ENCODE measurements around the gene FBXL15. TPM values are rescaled to one million over a fixed set of nuclear protein-coding genes. Genes with fewer than 3 reads are reported as not detected.

FBXL15 gene
- total RNA-seq, 1 donor from 2014 or later: 16.5 TPM

DNA sequence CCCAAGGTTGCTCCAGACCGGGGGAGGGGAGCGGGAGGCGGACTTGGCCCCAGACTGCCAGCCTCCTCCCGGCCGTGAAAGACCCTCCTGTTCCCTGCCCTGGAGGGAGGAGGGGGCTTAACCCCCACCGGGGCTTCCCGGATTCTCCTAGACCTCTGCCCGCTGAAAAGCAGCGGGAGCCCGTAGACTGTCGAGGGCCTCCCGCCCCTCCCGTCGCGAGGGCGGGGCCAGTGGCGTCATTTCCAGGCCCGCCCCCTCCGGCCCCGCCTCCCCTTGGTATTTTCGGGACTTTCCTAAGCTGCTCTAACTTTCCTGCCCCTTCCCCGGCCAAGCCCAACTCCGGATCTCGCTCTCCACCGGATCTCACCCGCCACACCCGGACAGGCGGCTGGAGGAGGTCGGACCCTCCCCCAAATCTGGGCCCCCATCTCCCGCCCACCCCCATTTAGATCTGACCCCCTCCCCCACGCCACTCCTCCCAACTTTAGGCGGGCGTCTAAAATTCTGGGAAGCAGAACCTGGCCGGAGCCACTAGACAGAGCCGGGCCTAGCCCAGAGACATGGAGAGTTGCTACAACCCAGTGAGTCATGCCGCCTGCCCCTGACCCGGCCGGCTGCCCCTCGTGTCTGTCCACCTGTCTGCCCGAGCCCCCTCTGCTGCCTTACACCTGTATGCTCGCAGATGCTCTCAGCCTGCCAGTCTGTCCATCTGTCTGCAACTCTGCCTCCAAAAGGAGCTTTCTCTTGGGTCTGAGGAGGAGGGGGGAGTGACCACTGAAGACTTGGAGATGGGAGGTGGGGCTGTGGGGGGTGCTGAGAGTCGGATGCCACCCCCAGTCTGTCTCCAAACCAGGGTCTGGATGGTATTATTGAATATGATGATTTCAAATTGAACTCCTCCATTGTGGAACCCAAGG lies 25.0 kb upstream of the FBXL15 start, which contains the start of gene NFKB2:
TSS of gene NFKB2 (plus strand) at position 306 of the 917 bp plus-strand sequence. CDS start at position 561, 255 bp downstream.
- Histone ChIP-seq H3K4me3 (peak within 1 kb of the TSS; percentile 65 to 85), H3K9me3 (no peaks in the 10 kb centered on the region), H3K27ac (peak within 1 kb of the TSS; percentile 89 to 97), H3K4me1 (peaks cover 14 to 30% of the 10 kb centered on the region in 2 donors), H3K36me3 (peaks cover 5 to 12% of the 10 kb centered on the region in 2 donors), H3K27me3 (no peaks in the 10 kb centered on the region)
- intact Hi-C loops (cut with DNase I): loop anchor here (1.0 to 2.0 kb wide), 4 partner anchors 83 to 243 kb away; partner anchors contain the start of genes GBF1, NOLC1 and SUFU
- peak; percentile 66 to 96 for DNase-seq (ENCODE audit: low spot score in 2 of 2)
- TF ChIP-seq, protein P1, sequence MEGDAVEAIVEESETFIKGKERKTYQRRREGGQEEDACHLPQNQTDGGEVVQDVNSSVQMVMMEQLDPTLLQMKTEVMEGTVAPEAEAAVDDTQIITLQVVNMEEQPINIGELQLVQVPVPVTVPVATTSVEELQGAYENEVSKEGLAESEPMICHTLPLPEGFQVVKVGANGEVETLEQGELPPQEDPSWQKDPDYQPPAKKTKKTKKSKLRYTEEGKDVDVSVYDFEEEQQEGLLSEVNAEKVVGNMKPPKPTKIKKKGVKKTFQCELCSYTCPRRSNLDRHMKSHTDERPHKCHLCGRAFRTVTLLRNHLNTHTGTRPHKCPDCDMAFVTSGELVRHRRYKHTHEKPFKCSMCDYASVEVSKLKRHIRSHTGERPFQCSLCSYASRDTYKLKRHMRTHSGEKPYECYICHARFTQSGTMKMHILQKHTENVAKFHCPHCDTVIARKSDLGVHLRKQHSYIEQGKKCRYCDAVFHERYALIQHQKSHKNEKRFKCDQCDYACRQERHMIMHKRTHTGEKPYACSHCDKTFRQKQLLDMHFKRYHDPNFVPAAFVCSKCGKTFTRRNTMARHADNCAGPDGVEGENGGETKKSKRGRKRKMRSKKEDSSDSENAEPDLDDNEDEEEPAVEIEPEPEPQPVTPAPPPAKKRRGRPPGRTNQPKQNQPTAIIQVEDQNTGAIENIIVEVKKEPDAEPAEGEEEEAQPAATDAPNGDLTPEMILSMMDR (IDR thresholded peaks at IDR 0.05): no peak

DNA sequence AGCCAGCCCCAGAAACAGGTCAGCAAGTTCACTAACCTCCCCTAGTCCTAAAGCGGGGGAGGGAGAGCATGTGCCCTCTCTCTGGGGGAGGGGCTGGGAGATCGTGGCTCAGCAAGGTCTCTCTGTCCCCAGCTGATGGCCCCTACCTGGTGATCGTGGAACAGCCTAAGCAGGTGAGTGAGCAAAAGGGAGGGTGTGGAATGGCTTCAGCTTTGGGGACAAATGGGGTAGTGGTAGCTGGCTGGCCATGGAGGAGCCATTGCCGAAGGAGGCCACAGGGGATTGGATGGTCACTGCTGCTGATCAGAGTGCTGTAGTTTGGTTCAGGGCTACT lies 24.4 kb upstream of the FBXL15 start:
- peaks cover 14 to 30% of the 10 kb centered on the region in 2 donors for H3K4me1 ChIP-seq
- no peak for DNase-seq (ENCODE audit: low spot score in 2 of 2)
- intact Hi-C loops (cut with DNase I): no loop called here
- no peaks in the 10 kb centered on the region for H3K27me3 ChIP-seq
- H3K4me3 ChIP-seq: peak overlapping the region; percentile 65 to 85
- H3K27ac ChIP-seq: peak overlapping the region; percentile 89 to 97
- no peaks in the 10 kb centered on the region for H3K9me3 ChIP-seq
- TF ChIP-seq, protein P1 (IDR thresholded peaks at IDR 0.05): no peak
- H3K36me3 ChIP-seq: peaks cover 12 to 17% of the 10 kb centered on the region in 2 donors

DNA sequence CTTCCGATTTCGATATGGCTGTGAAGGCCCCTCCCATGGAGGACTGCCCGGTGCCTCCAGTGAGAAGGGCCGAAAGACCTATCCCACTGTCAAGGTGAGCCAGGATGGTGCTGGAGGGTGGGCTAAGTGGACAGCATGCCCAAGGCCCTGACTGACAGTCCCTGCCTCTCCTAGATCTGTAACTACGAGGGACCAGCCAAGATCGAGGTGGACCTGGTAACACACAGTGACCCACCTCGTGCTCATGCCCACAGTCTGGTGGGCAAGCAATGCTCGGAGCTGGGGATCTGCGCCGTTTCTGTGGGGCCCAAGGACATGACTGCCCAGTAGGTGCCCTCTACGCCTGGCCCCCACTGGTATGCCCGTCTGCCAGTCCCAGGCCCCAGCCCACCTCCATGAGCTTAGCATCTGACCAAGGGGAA lies 23.9 kb upstream of the FBXL15 start:
- Histone ChIP-seq H3K27me3 (no peaks in the 10 kb centered on the region), H3K27ac (peak overlapping the region; percentile 89 to 97), H3K9me3 (no peaks in the 10 kb centered on the region), H3K4me3 (peak overlapping the region; percentile 65 to 85), H3K36me3 (peaks cover 15 to 22% of the 10 kb centered on the region in 2 donors), H3K4me1 (peaks cover 14 to 30% of the 10 kb centered on the region in 2 donors)
- intact Hi-C loops (cut with DNase I): no loop called here
- TF ChIP-seq, protein P1 (IDR thresholded peaks at IDR 0.05): no peak
- no peak for DNase-seq (ENCODE audit: low spot score in 2 of 2)

DNA sequence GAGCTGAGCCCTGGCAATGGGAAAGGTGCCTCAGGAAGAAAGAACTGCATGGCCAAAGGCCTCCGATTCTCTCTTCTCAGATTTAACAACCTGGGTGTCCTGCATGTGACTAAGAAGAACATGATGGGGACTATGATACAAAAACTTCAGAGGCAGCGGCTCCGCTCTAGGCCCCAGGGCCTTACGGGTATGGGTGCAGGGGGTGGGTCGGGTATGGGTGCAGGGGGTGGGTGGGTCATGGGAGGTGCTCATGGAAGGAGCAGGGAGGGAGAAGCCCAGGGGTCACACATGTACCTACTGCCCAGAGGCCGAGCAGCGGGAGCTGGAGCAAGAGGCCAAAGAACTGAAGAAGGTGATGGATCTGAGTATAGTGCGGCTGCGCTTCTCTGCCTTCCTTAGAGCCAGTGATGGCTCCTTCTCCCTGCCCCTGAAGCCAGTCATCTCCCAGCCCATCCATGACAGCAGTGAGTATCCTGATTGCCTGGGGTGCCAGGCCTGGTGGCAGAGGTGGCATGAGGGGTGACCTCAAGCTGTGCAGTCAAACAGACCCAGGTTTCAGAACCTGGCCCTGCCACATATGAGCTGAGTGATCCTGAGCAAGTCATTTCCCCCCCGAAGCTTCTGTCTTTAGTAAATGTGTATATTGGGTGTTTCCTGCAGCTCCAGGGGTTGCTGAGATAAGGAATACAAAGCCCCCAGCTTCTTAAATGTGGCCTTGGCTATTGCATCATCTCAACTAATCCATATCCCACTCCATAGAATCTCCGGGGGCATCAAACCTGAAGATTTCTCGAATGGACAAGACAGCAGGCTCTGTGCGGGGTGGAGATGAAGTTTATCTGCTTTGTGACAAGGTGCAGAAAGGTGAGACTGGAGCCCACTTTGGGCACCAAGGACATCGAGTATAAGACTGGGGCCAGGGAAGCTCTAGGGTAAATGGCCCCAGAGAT lies 23.1 kb upstream of the FBXL15 start:
- Histone ChIP-seq H3K9me3 (no peaks in the 10 kb centered on the region), H3K4me1 (peaks cover 14 to 30% of the 10 kb centered on the region in 2 donors), H3K27me3 (no peaks in the 10 kb centered on the region), H3K27ac (peak overlapping the region in 1 of 2 donors; percentile 97), H3K4me3 (no peak overlapping the region), H3K36me3 (peaks cover 18 to 30% of the 10 kb centered on the region in 2 donors)
- intact Hi-C loops (cut with DNase I): no loop called here
- DNase-seq (ENCODE audit: low spot score in 2 of 2): no peak
- TF ChIP-seq, protein P1 (IDR thresholded peaks at IDR 0.05): no peak

All from ascending aorta (tissue), 2 donors.